GM19467 (cell line): Measurements from ENCODE around the gene CDH6.
"Not testable (repeated sequence)": the region's sequence is repeated elsewhere in the genome, so short reads cannot be mapped to it uniquely, and the experiment has no call there.

Experiments
- ATAC-seq: cut with Tn5 transposase; IDR thresholded peaks from one replicate; pipeline ENCODE4 v1.9.1; 2021; ENCODE audit warnings: mild to moderate bottlenecking, moderate library complexity; ENCODE audit not compliant: unreplicated experiment

CDH6 gene

GRCh38 chr5:31322946-31323345 lies 129.5 kb downstream of the CDH6 start:
- no peak for ATAC-seq

GRCh38 chr5:31324842-31325241 lies 131.4 kb downstream of the CDH6 start:
- no peak for ATAC-seq

DNA sequence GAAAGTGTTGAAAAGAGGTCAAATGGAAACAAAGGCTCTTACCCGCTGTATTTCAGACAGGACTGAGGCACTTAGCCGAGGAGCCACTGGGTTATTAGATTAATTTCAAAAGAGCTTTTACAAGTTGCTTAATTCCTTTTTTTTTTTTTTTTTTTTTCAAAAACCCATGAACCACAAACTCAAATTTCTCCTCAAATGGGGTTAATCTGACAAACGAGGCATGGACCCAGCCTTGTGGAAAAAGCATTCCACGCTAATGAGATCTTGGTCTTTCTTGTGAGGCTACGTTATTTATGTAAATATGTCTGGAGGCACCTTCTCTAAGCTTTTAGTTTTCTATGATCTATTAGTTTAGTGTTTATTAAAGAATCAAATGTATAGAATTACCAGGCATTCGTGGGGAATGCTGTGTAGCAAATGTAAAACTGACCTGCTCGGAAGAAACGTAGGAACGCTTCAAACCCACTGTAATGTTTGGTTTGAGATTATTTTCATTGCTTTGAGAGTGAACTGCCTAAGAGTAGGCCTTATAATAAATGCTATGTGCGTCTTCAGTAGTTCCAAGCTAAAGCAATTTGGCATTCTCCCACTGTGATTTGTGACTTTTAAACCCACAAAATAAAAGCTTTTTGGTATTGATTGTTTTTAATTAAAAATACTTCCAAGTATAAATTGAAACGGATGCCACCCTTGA lies 134.7 kb downstream of the CDH6 start:
- no peak for ATAC-seq

- ATAC-seq = no peak
Observed at GRCh38 chr5:31329715-31330114, 136.2 kb downstream of the CDH6 start.

DNA sequence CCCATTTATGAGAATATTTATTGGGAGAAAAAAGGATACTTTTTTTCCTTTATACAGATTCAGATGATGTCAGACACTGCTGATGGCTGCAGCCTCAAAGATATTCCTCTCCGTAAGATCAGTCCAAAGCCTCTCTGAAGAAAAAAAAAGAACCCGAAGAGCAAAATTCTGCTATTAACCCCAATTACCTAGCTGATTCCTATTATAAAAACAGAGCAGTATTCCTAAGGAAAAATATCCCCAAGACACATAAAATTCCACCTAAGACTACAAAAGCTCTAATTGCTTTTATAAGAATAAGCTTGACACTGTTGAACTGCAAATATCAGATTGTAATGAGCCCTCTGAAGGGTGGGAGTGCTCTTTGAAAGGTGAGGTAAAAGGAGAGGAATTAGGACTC lies 138.7 kb downstream of the CDH6 start:
- ATAC-seq = no peak

- ATAC-seq = no peak
Observed at GRCh38 chr5:31333475-31333874, 140.0 kb downstream of the CDH6 start.

DNA sequence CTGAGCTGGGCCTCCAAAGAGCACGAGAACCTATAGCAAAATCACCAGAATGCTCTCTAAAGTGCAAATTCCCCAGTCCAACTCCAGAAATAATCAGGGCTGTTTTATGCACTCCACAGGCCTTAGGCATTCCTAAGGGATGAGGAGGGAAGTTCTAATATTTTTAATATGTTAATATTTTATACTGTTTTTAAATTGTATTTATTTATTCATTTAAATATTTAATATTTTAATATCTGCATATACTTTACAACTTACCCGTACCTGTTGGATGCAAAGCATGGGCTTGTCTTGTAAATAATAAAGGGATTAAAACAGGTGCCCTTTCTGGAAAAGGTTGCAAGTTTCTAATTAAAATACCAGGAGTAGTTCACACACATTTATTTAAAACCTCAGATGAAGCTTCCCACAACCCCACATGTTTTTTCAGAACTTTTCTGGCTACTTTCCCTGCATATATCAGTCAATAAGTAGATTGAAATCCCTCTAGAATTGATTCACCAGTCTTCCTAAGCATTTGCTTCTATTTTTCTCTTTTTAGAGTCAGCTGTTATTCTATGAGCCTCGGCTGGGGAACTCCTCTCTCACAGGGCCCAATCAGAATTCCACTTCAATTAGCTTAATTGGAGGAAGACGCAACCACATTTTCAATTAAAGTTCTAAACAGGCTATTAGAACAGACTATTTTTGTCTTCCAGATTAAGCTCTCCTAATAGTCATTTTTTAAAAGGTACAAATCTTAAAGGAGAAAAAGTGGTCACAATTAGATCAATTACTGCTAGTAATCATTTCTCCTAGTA lies 140.8 kb downstream of the CDH6 start:
- no peak for ATAC-seq

DNA sequence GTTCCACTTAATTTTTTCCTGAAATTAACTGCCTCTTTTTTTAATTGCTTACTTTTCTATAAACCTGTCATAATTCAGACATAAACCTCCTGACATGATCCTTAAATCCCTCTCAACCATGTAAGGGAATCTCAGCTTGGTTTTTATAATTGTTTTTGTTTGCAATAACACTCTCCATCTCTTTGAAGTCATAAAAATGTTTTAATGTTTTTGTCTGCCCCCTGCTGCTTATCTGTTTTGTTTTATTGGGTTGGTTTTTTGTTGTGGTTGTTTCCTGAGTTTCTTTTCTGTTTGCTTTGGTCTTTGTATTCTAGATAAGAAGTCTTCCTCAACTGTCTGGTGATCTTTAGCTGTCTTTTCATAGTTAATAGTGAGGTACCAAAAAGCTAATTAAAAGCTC lies 142.0 kb downstream of the CDH6 start:
- ATAC-seq = no peak

GRCh38 chr5:31343946-31344345 lies 150.5 kb downstream of the CDH6 start:
- ATAC-seq = no peak

DNA sequence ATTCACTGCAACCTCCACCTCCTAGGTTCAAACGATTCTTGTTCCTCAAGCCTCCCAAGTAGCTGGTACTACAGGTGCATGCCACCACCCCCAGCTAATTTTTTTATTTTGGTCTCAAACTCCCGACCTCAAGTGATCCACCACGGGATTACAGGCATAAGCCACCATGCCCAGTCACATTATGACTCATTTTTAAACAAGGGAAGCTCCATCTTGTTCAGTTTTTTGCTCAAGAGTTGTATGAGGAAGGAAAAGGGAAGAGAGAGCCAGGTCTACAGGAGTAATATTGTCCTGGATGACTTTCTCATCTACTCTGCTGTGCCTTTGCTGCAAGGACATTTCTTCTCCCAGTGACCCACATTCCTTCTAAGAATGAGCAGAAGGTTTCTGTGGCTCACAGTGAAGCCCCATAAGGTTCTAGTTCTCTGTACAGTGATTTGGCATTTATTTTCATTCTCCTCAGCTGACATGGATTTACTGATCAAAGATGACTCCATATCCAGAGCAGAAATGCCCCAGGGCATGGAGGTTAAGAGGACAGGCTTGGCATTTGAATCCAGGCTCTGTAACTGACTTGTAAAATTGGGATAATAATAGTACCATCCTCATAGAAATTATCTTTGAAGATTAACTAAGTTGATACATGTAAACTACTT lies 153.5 kb downstream of the CDH6 start:
- ATAC-seq = no peak

GRCh38 chr5:31347552-31347905 lies 154.0 kb downstream of the CDH6 start:
- no peak for ATAC-seq

GRCh38 chr5:31350395-31350794 lies 156.9 kb downstream of the CDH6 start:
- no peak for ATAC-seq

DNA sequence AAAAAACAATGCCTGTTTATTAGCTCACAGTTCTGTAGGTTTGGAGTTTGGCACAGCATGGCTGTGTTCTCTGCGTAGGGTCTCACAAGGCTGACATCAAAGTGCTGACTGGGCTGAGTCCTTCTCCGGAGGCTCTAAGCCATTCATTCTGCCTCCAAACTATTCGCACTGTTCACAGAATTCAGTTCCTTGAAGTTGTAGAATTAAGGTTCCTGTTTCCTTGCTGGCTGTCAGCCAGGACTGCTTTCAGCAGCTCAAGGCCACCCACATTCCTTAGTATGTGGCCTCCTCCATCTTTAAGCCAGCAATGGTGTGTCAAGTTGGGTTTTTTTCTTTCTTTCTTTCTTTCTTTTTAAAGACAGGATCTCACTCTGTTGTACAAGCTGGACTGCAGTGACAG lies 161.9 kb downstream of the CDH6 start:
- ATAC-seq = no peak

DNA sequence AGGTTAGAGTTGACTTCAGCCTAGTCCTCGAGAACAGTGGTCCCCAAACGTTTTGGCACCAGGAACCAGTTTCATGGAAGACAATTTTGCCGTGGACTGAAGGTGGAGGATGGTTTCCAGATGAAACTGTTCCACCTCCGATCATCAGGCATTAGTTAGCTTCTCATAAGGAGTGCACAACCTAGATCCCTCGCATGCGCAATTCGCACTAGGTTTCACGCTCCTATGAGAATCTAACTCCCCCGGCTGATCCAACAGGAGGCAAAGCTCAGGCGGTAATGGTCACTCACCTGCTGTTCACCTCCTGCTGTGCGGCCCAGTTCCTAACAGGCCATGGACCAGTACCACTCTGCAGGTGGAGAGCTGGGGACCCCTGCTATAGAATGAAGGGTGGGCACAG lies 163.6 kb downstream of the CDH6 start:
- ATAC-seq = no peak

- no peak for ATAC-seq
Observed at GRCh38 chr5:31359839-31360238, 166.4 kb downstream of the CDH6 start.

DNA sequence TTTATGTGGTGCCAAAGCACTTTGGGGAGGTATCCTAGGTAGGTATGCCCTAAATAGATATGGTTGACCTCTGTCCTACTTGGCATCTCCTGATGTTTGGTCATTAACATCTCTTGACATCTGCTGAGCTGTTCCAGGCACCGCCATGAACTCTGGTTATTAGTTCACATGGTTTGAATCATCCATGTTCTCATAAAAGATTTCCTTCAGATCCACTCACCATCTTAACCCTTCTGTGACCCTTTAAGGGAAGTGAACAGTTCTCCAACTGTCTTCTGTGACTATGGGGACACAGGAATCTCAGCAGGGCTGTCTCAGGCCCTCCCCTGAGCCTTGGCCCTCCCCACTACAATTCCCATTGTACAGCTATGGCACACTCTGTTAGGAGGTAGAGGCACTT lies 167.7 kb downstream of the CDH6 start:
- ATAC-seq = no peak

- not testable (repeated sequence) for ATAC-seq
Observed at GRCh38 chr5:31361704-31362528, 168.4 kb downstream of the CDH6 start.

DNA sequence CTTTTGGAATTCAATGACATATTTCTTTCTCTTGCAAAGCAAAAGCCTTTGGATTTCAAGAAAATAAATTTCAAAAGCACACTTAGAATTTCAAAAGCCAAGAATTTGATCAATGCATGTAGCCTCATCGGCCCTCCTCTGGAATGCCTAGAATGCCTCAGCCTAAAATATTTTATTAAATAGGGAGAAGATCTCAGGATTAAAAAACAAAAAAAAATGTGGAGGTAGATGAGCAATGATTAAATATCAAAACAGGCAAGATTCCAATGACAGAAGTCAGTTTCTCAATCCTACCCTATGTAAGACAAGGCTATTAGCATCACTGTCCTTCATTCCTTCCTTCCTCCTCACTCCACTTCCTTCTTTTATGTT lies 169.0 kb downstream of the CDH6 start:
- ATAC-seq = no peak

DNA sequence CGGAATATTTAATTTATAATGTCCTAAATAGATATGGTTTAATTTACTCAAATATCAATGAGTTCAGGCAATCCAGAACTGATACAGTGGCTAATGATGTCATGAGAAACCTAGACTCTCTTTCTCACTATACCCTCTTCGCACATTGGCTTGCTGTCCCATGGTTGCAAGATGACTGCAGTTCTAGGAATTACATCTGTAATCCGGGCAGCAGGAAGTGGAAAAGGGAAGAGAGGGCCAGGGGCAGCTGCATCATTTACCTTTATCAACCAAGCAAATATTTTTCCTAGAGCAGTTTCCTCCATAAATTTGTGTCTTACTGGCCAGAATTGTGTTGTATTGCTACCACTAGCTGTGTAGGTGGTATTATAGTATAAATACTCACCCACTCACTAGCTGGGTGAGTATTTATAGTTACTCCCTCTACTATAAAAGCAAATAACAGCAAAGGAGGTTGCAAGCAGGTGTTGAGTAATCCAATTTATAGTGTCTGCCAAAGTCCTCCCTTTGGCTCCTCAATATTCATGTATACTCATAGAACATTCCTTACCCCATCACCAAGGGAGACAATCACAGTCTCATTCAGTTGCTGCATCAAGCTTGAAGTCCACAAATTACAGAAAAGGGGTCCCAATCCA lies 169.6 kb downstream of the CDH6 start:
- ATAC-seq = no peak

- ATAC-seq = no peak
Observed at GRCh38 chr5:31364881-31365636, 171.6 kb downstream of the CDH6 start.
